Activated T-cell treated with anti-CD3 and anti-CD28 coated beads, Interleukin-2, amount 50 U/mL, for 24 hours (primary cell): ENCODE data around the gene CCR5.
"Not testable (repeated sequence)": the region's sequence is repeated elsewhere in the genome, so short reads cannot be mapped to it uniquely, and the experiment has no call there.

ENCODE experiments used
- DNase-seq: peaks from one replicate; pipeline ENCODE4 v3.0.0-alpha.2; 2020
- H3K27ac Mint-ChIP-seq: 2 replicates; pipeline ENCODE4 v1.8.0; 2020; ENCODE audit warnings: mild to moderate bottlenecking, mixed read lengths
- H3K27me3 Mint-ChIP-seq: 2 replicates; pipeline ENCODE4 v1.8.0; 2020; ENCODE audit warnings: mixed read lengths
- H3K36me3 Mint-ChIP-seq: 2 replicates; pipeline ENCODE4 v1.8.0; 2020; ENCODE audit warnings: low read depth, mixed read lengths
- H3K4me1 Mint-ChIP-seq: 2 replicates; pipeline ENCODE4 v1.8.0; 2020; ENCODE audit warnings: low read depth, mixed read lengths
- H3K4me3 Mint-ChIP-seq: 2 replicates; pipeline ENCODE4 v1.8.0; 2020; ENCODE audit warnings: mild to moderate bottlenecking, moderate library complexity, mixed read lengths
- H3K9me3 Mint-ChIP-seq: 2 replicates; pipeline ENCODE4 v1.8.0; 2020; ENCODE audit warnings: mixed read lengths

CCR5 gene

DNA sequence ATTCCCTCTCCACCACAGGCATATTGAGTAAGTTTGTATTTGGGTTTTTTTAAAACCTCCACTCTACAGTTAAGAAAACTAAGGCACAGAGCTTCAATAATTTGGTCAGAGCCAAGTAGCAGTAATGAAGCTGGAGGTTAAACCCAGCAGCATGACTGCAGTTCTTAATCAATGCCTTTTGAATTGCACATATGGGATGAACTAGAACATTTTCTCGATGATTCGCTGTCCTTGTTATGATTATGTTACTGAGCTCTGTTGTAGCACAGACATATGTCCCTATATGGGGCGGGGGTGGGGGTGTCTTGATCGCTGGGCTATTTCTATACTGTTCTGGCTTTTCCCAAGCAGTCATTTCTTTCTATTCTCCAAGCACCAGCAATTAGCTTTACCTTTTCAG is 1.6 kb upstream of the CCR5 start:
- H3K36me3 Mint-ChIP-seq, result no peaks in the 10 kb centered on the region
- H3K4me1 Mint-ChIP-seq, result peaks cover 68% of the 10 kb centered on the region
- DNase-seq, result no peak
- H3K27ac Mint-ChIP-seq, result peak overlapping the region; percentile 97
- no peaks in the 10 kb centered on the region for H3K9me3 Mint-ChIP-seq
- H3K27me3 Mint-ChIP-seq, result peaks cover 40% of the 10 kb centered on the region
- peak overlapping the region; percentile 55 for H3K4me3 Mint-ChIP-seq

DNA sequence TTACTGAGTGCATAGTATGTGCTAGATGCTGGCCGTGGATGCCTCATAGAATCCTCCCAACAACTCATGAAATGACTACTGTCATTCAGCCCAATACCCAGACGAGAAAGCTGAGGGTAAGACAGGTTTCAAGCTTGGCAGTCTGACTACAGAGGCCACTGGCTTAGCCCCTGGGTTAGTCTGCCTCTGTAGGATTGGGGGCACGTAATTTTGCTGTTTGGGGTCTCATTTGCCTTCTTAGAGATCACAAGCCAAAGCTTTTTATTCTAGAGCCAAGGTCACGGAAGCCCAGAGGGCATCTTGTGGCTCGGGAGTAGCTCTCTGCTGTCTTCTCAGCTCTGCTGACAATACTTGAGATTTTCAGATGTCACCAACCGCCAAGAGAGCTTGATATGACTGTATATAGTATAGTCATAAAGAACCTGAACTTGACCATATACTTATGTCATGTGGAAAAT is 1.0 kb upstream of the CCR5 start:
- peak overlapping the region; percentile 55 for H3K4me3 Mint-ChIP-seq
- peak overlapping the region; percentile 97 for H3K27ac Mint-ChIP-seq
- peak; percentile 72 for DNase-seq
- H3K9me3 Mint-ChIP-seq, result no peaks in the 10 kb centered on the region
- peaks cover 73% of the 10 kb centered on the region for H3K4me1 Mint-ChIP-seq
- H3K27me3 Mint-ChIP-seq, result peaks cover 42% of the 10 kb centered on the region
- no peaks in the 10 kb centered on the region for H3K36me3 Mint-ChIP-seq

DNA sequence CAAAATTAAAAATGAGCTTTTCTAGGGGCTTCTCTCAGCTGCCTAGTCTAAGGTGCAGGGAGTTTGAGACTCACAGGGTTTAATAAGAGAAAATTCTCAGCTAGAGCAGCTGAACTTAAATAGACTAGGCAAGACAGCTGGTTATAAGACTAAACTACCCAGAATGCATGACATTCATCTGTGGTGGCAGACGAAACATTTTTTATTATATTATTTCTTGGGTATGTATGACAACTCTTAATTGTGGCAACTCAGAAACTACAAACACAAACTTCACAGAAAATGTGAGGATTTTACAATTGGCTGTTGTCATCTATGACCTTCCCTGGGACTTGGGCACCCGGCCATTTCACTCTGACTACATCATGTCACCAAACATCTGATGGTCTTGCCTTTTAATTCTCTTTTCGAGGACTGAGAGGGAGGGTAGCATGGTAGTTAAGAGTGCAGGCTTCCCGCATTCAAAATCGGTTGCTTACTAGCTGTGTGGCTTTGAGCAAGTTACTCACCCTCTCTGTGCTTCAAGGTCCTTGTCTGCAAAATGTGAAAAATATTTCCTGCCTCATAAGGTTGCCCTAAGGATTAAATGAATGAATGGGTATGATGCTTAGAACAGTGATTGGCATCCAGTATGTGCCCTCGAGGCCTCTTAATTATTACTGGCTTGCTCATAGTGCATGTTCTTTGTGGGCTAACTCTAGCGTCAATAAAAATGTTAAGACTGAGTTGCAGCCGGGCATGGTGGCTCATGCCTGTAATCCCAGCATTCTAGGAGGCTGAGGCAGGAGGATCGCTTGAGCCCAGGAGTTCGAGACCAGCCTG is 984 bp downstream of the CCR5 start:
- Mint-ChIP-seq H3K36me3 (no peaks in the 10 kb centered on the region), H3K27me3 (peaks cover 30% of the 10 kb centered on the region), H3K27ac (peak overlapping the region; percentile 97), H3K4me1 (peaks cover 75% of the 10 kb centered on the region), H3K9me3 (no peaks in the 10 kb centered on the region), H3K4me3 (peak overlapping the region; percentile 44)
- DNase-seq, result no peak

DNA sequence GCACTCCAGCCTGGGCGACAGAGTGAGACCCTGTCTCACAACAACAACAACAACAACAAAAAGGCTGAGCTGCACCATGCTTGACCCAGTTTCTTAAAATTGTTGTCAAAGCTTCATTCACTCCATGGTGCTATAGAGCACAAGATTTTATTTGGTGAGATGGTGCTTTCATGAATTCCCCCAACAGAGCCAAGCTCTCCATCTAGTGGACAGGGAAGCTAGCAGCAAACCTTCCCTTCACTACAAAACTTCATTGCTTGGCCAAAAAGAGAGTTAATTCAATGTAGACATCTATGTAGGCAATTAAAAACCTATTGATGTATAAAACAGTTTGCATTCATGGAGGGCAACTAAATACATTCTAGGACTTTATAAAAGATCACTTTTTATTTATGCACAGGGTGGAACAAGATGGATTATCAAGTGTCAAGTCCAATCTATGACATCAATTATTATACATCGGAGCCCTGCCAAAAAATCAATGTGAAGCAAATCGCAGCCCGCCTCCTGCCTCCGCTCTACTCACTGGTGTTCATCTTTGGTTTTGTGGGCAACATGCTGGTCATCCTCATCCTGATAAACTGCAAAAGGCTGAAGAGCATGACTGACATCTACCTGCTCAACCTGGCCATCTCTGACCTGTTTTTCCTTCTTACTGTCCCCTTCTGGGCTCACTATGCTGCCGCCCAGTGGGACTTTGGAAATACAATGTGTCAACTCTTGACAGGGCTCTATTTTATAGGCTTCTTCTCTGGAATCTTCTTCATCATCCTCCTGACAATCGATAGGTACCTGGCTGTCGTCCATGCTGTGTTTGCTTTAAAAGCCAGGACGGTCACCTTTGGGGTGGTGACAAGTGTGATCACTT is 2.0 kb downstream of the CCR5 start:
- H3K4me1 Mint-ChIP-seq, result peaks cover 73% of the 10 kb centered on the region
- H3K9me3 Mint-ChIP-seq, result no peaks in the 10 kb centered on the region
- DNase-seq, result no peak
- no peaks in the 10 kb centered on the region for H3K36me3 Mint-ChIP-seq
- peak overlapping the region; percentile 44 for H3K4me3 Mint-ChIP-seq
- peaks cover 31% of the 10 kb centered on the region for H3K27me3 Mint-ChIP-seq
- peak overlapping the region; percentile 40 for H3K27ac Mint-ChIP-seq

GRCh38 chr3:46374755-46375154 is 4.0 kb downstream of the CCR5 start:
- H3K27ac Mint-ChIP-seq, result no peak overlapping the region
- peaks cover 28% of the 10 kb centered on the region for H3K27me3 Mint-ChIP-seq
- no peak for DNase-seq
- H3K4me1 Mint-ChIP-seq, result peaks cover 55% of the 10 kb centered on the region
- no peak overlapping the region for H3K4me3 Mint-ChIP-seq
- H3K36me3 Mint-ChIP-seq, result no peaks in the 10 kb centered on the region
- no peaks in the 10 kb centered on the region for H3K9me3 Mint-ChIP-seq

GRCh38 chr3:46375218-46375617 is 4.5 kb downstream of the CCR5 start:
- no peak overlapping the region for H3K27ac Mint-ChIP-seq
- no peak for DNase-seq
- H3K4me3 Mint-ChIP-seq, result no peak overlapping the region
- peaks cover 28% of the 10 kb centered on the region for H3K27me3 Mint-ChIP-seq
- no peaks in the 10 kb centered on the region for H3K9me3 Mint-ChIP-seq
- peaks cover 52% of the 10 kb centered on the region for H3K4me1 Mint-ChIP-seq
- no peaks in the 10 kb centered on the region for H3K36me3 Mint-ChIP-seq

DNA sequence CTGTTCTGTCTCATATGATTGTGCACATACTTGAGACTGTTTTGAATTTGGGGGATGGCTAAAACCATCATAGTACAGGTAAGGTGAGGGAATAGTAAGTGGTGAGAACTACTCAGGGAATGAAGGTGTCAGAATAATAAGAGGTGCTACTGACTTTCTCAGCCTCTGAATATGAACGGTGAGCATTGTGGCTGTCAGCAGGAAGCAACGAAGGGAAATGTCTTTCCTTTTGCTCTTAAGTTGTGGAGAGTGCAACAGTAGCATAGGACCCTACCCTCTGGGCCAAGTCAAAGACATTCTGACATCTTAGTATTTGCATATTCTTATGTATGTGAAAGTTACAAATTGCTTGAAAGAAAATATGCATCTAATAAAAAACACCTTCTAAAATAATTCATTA is 5.1 kb downstream of the CCR5 start:
- no peaks in the 10 kb centered on the region for H3K9me3 Mint-ChIP-seq
- H3K4me1 Mint-ChIP-seq, result peaks cover 51% of the 10 kb centered on the region
- H3K27me3 Mint-ChIP-seq, result peaks cover 28% of the 10 kb centered on the region
- H3K4me3 Mint-ChIP-seq, result no peak overlapping the region
- DNase-seq, result no peak
- no peaks in the 10 kb centered on the region for H3K36me3 Mint-ChIP-seq
- no peak overlapping the region for H3K27ac Mint-ChIP-seq

GRCh38 chr3:46378426-46378942 is 7.7 kb downstream of the CCR5 start:
- no peak overlapping the region for H3K4me3 Mint-ChIP-seq
- peak; percentile 76 for DNase-seq
- no peaks in the 10 kb centered on the region for H3K36me3 Mint-ChIP-seq
- H3K27ac Mint-ChIP-seq, result no peak overlapping the region
- peaks cover 17% of the 10 kb centered on the region for H3K27me3 Mint-ChIP-seq
- H3K9me3 Mint-ChIP-seq, result no peaks in the 10 kb centered on the region
- H3K4me1 Mint-ChIP-seq, result peaks cover 39% of the 10 kb centered on the region

DNA sequence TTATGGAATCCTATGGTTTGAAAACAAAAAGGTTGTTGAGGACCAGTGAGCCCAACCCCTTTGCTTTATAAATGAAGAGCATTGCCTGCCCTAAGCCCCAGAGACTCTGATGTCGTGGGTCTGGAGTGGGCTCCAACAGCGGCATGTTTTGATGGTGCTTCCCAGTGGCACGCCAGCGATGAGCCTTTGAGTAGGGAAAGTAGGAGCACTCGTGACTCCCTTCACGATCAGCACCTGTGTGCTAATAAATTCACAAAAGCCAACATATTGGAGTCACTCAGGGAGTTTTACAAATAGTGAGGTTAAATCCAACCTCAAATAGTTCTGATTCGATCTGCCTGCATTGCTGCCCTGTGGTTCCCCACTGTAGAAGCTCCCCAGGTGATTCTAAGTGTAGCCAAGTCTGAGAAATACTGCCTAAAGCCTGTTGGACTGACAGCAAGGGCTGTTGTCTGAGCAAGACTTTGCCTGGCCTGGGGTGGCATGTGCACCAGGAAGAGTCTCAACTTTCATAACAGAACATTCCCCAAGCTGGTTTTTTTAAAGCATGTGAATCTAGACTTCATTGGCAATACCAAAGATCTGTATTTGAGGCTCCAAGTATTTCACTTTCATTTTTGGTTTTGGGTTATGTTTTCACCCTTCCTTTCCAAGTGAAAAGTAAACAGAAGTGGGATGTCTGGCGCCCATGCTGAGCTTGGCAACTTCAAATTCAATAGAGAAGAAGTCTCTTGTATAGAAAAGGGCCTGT is 9.9 kb downstream of the CCR5 start:
- H3K4me1 Mint-ChIP-seq, result peaks cover 29% of the 10 kb centered on the region
- H3K27me3 Mint-ChIP-seq, result peaks cover 4% of the 10 kb centered on the region
- H3K36me3 Mint-ChIP-seq, result no peaks in the 10 kb centered on the region
- DNase-seq, result no peak
- no peak overlapping the region for H3K4me3 Mint-ChIP-seq
- no peaks in the 10 kb centered on the region for H3K9me3 Mint-ChIP-seq
- H3K27ac Mint-ChIP-seq, result no peak overlapping the region

DNA sequence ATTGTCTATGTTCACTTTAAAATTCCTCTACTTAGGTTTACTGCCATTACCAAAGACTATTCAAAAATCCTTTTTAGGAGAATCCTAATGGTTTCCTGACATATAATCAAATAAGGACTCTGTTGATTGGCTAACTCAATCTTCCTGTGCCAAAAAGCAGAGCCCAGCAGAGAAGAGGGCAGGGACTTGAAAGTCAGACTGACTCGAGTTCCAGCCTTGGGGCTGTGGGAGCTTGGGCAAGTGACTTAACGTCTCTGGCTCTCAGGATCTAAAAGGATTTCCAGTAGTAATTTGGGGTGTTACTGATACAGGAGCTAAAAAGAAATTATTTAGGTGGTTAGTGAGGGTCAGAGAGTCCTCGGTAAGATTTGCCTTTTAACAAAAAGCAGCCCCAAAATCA is 10.9 kb downstream of the CCR5 start:
- no peaks in the 10 kb centered on the region for H3K9me3 Mint-ChIP-seq
- no peaks in the 10 kb centered on the region for H3K36me3 Mint-ChIP-seq
- peaks cover 27% of the 10 kb centered on the region for H3K4me1 Mint-ChIP-seq
- H3K27ac Mint-ChIP-seq, result no peak overlapping the region
- peaks cover 3% of the 10 kb centered on the region for H3K27me3 Mint-ChIP-seq
- no peak overlapping the region for H3K4me3 Mint-ChIP-seq
- no peak for DNase-seq

GRCh38 chr3:46383211-46383950 is 12.6 kb downstream of the CCR5 start:
- Mint-ChIP-seq H3K4me3 (no peak overlapping the region), H3K9me3 (no peaks in the 10 kb centered on the region), H3K27ac (no peak overlapping the region), H3K4me1 (peaks cover 26% of the 10 kb centered on the region), H3K27me3 (no peaks in the 10 kb centered on the region), H3K36me3 (no peaks in the 10 kb centered on the region)
- no peak for DNase-seq

GRCh38 chr3:46383951-46384330 is 13.2 kb downstream of the CCR5 start:
- no peak for DNase-seq
- H3K4me3 Mint-ChIP-seq, result no peak overlapping the region
- no peak overlapping the region for H3K27ac Mint-ChIP-seq
- no peaks in the 10 kb centered on the region for H3K9me3 Mint-ChIP-seq
- no peaks in the 10 kb centered on the region for H3K27me3 Mint-ChIP-seq
- no peaks in the 10 kb centered on the region for H3K36me3 Mint-ChIP-seq
- peaks cover 26% of the 10 kb centered on the region for H3K4me1 Mint-ChIP-seq

DNA sequence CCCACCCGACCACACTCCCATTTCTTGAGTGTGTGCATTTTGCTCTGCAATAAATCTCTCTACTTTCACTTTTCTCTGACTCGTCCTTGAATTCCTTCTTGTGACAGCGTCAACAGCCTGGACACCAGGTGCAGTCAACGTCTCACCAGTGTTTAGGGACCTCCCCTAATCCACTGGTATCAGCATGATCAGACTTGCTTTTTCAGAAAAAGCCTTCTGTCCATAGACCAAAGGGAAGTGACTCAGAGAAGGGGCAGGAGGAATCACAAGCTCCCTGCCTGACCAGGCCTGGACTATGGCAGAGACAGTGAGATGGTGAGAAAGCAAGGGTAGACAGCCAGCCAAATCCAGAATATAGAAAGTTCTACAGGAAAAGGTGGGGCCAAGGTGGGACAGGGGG is 15.5 kb downstream of the CCR5 start:
- Mint-ChIP-seq H3K27me3 (no peaks in the 10 kb centered on the region), H3K9me3 (no peaks in the 10 kb centered on the region), H3K4me3 (no peak overlapping the region), H3K4me1 (peaks cover 15% of the 10 kb centered on the region), H3K27ac (no peak overlapping the region), H3K36me3 (no peaks in the 10 kb centered on the region)
- DNase-seq, result no peak

DNA sequence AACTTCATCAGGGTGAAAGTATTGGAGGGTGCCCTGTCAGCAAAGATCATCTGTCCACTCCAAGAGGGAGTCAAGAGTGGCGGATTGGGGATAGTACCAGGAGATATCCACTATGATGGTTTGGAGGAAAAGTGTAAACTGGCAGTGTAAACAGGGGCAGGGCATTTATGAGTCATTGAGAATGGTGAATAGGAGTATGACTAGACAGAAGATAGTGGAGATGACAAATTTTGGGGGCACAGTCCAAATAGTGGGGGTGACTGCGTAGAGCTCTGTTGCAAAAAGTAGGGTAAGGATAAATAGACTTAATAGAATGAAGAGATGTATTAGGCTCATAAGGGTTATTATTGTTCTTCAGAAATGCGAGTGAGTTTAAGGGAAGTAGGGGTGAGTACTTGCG is 18.1 kb downstream of the CCR5 start:
- H3K9me3 Mint-ChIP-seq, H3K27ac Mint-ChIP-seq, DNase-seq, H3K4me1 Mint-ChIP-seq, H3K4me3 Mint-ChIP-seq, H3K27me3 Mint-ChIP-seq, H3K36me3 Mint-ChIP-seq: not testable (repeated sequence)
